K562 (cell line): ENCODE data around the gene IRF4. TPM values are rescaled to one million over a fixed set of nuclear protein-coding genes. Genes with fewer than 3 reads are reported as not detected.

Experiments
- ATAC-seq: fragments of 200-7000 bp; cut with Tn5 transposase; 3 replicates; pipeline ENCODE4 v1.9.1; 2020; ENCODE audit warnings: moderate library complexity
- BruUV-seq: library from RNA; stranded (reverse); fragments of 400-500 nt; replicated peaks from 2 replicates; lab custom pipeline; 2021; lab: Mats Ljungman, UMichigan
- CTCF ChIA-PET: fragments of 300-600 bp; formaldehyde crosslinking; extraction: SDS; loops from one replicate; lab custom pipeline; 2021; ENCODE audit warnings: low intra/inter-chr PET ratio; lab: Yijun Ruan, JAX
- POLR2A ChIA-PET: fragments of 300-600, 350-650 bp; sonication (Branson Sonifier 250); formaldehyde crosslinking; extraction: SDS; loops from one replicate; lab custom pipeline; 2021; ENCODE audit warnings: antibody characterized with exemption, inconsistent platforms; lab: Yijun Ruan, JAX
- DNase-seq, 4 experiments: peaks; one replicate each; pipeline versions ENCODE4 v3.0.0 to v3.0.0-alpha.2; 2011 to 2018; ENCODE audit warnings: low spot score in 3 of 4, mixed read lengths in 3 of 4; ENCODE audit errors: extremely low read depth in 1 of 4
- FAIRE-seq: peaks from 2 replicates; lab custom pipeline; 2011; peaks lifted over from hg19 to GRCh38; lab: Jason Lieb, UNC
- H2AFZ ChIP-seq: 2 replicates; pipeline ENCODE4 v1.6.0; 2011; ENCODE audit warnings: low read depth, low read length, control low read depth, inconsistent platforms
- H3K27ac ChIP-seq: fragments of 200-600 bp; 3 replicates; pipeline ENCODE4 v1.8.0; 2011; ENCODE audit warnings: low read depth, mild to moderate bottlenecking, control low read depth, inconsistent platforms, low read length, moderate library complexity, mixed read lengths; ENCODE audit errors: extremely low read depth
- H3K27me3 ChIP-seq, 2 experiments: fragments of 300-600 bp in 1 of 2; 2 replicates in 1 of 2; 3 replicates in 1 of 2; pipeline versions ENCODE4 v1.6.0 to v1.8.0; 2011; ENCODE audit warnings: inconsistent platforms in 2 of 2, low read length in 2 of 2, mild to moderate bottlenecking in 1 of 2, mixed read lengths in 1 of 2, moderate library complexity in 1 of 2; ENCODE audit not compliant: control insufficient read depth in 2 of 2, insufficient read depth in 2 of 2
- H3K36me3 ChIP-seq: fragments of 300-600 bp; 3 replicates; pipeline ENCODE4 v1.8.0; 2011; ENCODE audit warnings: mild to moderate bottlenecking, low read length, inconsistent platforms; ENCODE audit not compliant: control insufficient read depth, insufficient read depth
- H3K4me1 ChIP-seq, 2 experiments: fragments of 200-600 bp in 1 of 2; replicated peaks in 1 of 2; 2 replicates in 1 of 2; 3 replicates in 1 of 2; pipeline versions ENCODE4 v1.5.1 to v1.8.0; 2011; ENCODE audit warnings: inconsistent platforms in 2 of 2, low read length in 2 of 2, mild to moderate bottlenecking in 1 of 2, mixed read lengths in 1 of 2, moderate library complexity in 1 of 2; ENCODE audit not compliant: control insufficient read depth in 2 of 2, insufficient read depth in 2 of 2
- H3K4me2 ChIP-seq: 2 replicates; pipeline ENCODE4 v1.6.1; 2011; ENCODE audit warnings: low read length, control low read depth, inconsistent platforms, mixed read lengths; ENCODE audit not compliant: insufficient read depth
- H3K4me3 ChIP-seq: fragments of 200-600 bp; sonication (generic), shearing (Covaris generic); 2 replicates; pipeline ENCODE4 v1.5.1; 2016; ENCODE audit warnings: control low read depth, inconsistent platforms
- H3K79me2 ChIP-seq: fragments of 200-600 bp; 3 replicates; pipeline ENCODE4 v1.8.0; 2011; ENCODE audit warnings: low read length, inconsistent platforms; ENCODE audit not compliant: control insufficient read depth, insufficient read depth
- H3K9ac ChIP-seq, 2 experiments: 2 replicates each; pipeline versions ENCODE4 v1.6.0 to v1.6.1; 2011; ENCODE audit warnings: low read depth in 2 of 2, low read length in 2 of 2, control low read depth in 1 of 2, inconsistent platforms in 1 of 2, mild to moderate bottlenecking in 1 of 2, mixed read lengths in 1 of 2; ENCODE audit not compliant: insufficient read depth in 1 of 2
- H3K9me1 ChIP-seq: one replicate; pipeline ENCODE4 v1.6.0; 2011; ENCODE audit warnings: inconsistent platforms, mild to moderate bottlenecking, low read length, moderate library complexity; ENCODE audit not compliant: control insufficient read depth, insufficient read depth
- H3K9me3 ChIP-seq: replicated peaks from 2 replicates; pipeline ENCODE4 v1.5.1; 2011; ENCODE audit warnings: low read depth, low read length, inconsistent platforms; ENCODE audit not compliant: control insufficient read depth, insufficient read depth
- H4K20me1 ChIP-seq: replicated peaks from 2 replicates; pipeline ENCODE4 v1.6.1; 2011; ENCODE audit warnings: low read length, inconsistent platforms, mixed read lengths; ENCODE audit not compliant: control insufficient read depth, insufficient read depth
- CBFB ChIP-seq: sonication (generic); formaldehyde crosslinking; IDR thresholded peaks from 2 replicates; pipeline ENCODE4 v1.4.0; 2020; ENCODE audit warnings: mild to moderate bottlenecking, missing genetic modification reagents
- HDAC3 ChIP-seq: fragments of 450-650 bp; IDR thresholded peaks from 2 replicates; pipeline ENCODE4 v1.6.1; 2018; ENCODE audit warnings: borderline replicate concordance, mild to moderate bottlenecking, moderate library complexity; ENCODE audit not compliant: partially characterized antibody
- KAT2B ChIP-seq: IDR thresholded peaks from one replicate; pipeline ENCODE4 v1.6.1; 2012; ENCODE audit warnings: low read depth, mild to moderate bottlenecking, control low read depth, inconsistent platforms, low read length, moderate library complexity
- KLF13 ChIP-seq: fragments of 450-650 bp; IDR thresholded peaks from 2 replicates; pipeline ENCODE4 v1.6.1; 2016; ENCODE audit warnings: missing genetic modification characterization, low read depth, mild to moderate bottlenecking, missing compliant biosample characterization, moderate library complexity, borderline replicate concordance
- PCBP2 ChIP-seq: fragments of 200-400 bp; formaldehyde crosslinking; IDR thresholded peaks from 2 replicates; pipeline ENCODE4 v1.6.1; 2018; ENCODE audit warnings: low read length, low read depth, mild to moderate bottlenecking, moderate library complexity; ENCODE audit not compliant: poor library complexity, severe bottlenecking
- PREB ChIP-seq: sonication (generic); formaldehyde crosslinking; IDR thresholded peaks from 2 replicates; pipeline ENCODE4 v1.8.1; 2023; ENCODE audit warnings: mild to moderate bottlenecking, missing genetic modification reagents
- PTRF ChIP-seq: fragments of 450-650 bp; IDR thresholded peaks from 2 replicates; pipeline ENCODE4 v1.6.1; 2016; ENCODE audit warnings: mild to moderate bottlenecking, missing genetic modification characterization, missing compliant biosample characterization
- TAF9B ChIP-seq: fragments of 450-650 bp; IDR thresholded peaks from 2 replicates; pipeline ENCODE4 v1.6.1; 2018; ENCODE audit warnings: mild to moderate bottlenecking; ENCODE audit not compliant: partially characterized antibody
- ZBTB33 ChIP-seq: sonication (generic); formaldehyde crosslinking; IDR thresholded peaks from 2 replicates; pipeline ENCODE4 v1.8.1; 2023; ENCODE audit warnings: mild to moderate bottlenecking, missing genetic modification reagents
- ZNF140 ChIP-seq: fragments of 250-450 bp; sonication (Bioruptor Pico); IDR thresholded peaks from 2 replicates; pipeline ENCODE4 v1.8.0; 2021; ENCODE audit warnings: moderate library complexity, mild to moderate bottlenecking, inconsistent platforms
- ZNF253 ChIP-seq: fragments of 250-450 bp; sonication (Bioruptor Pico); conservative IDR thresholded peaks from 2 replicates; pipeline ENCODE4 v1.6.1; 2021; ENCODE audit warnings: mild to moderate bottlenecking
- WGBS: fragments of 100-300 bp; shearing (Covaris generic); methylation state at CpG from one replicate; pipeline ENCODE4 v1.1.6; 2016; ENCODE audit warnings: low coverage, mixed read lengths; ENCODE audit not compliant: insufficient coverage; ENCODE audit errors: missing lambda C conversion rate; 5-methylcytosine and 5-hydroxymethylcytosine counted together
- in situ Hi-C: fragments of 300-500 bp; cut with MboI; formaldehyde crosslinking; loops from 4 replicates; pipeline ENCODE4 v1.15.0; 2018; ENCODE audit warnings: inconsistent platforms, mixed read lengths
- intact Hi-C: fragments of 100-400 bp; cut with micrococcal nuclease; formaldehyde crosslinking; loops from 2 replicates; pipeline ENCODE4 v1.14.2; 2022
- polyA plus RNA-seq, 8 experiments: library from polyadenylated mRNA; depleted of rRNA in 4 of 8; stranded (reverse) in 5 of 8; unstranded in 3 of 8; fragments of >200 nt; fragmentation: Nextera tagmentation in 2 of 8; fragmentation: Illumina TruSeq in 1 of 8; extraction: Ambion mirVana in 2 of 8; extraction: Trizol in 1 of 8; gene quantifications; 2 replicates each; pipeline versions ENCODE4 v1.2.1 to v1.2.3, GENCODE V29; 2011 to 2014; ENCODE audit warnings: inconsistent platforms in 1 of 8, missing spikeins in 1 of 8
- total RNA-seq, 7 experiments: library from RNA; depleted of rRNA in 6 of 7; stranded (reverse); fragments of >200 nt in 6 of 7; fragmentation: Illumina TruSeq in 2 of 7; extraction: Trizol in 2 of 7; gene quantifications; 2 replicates each; pipeline versions ENCODE4 v1.2.1 to v1.2.3, GENCODE V29; 2011 to 2021; ENCODE audit warnings: low replicate concordance in 1 of 7

Gene IRF4
- total and polyA plus RNA-seq, 9 of the 15 experiments (the other 6 are each of a cell fraction or from before 2014, with no cell fraction given): 0.05 to 0.33 (median 0.09) TPM; not detected in 6

- Histone ChIP-seq H3K4me1 (peaks cover 20 to 43% of the 10 kb centered on the region in 2 experiments), H3K4me3 (no peak overlapping the region), H2AFZ (no peak overlapping the region), H3K9me1 (no peaks in the 10 kb centered on the region), H4K20me1 (peaks cover 10% of the 10 kb centered on the region; the same call in 1 of the 2 replicates), H3K9ac (no peak overlapping the region), H3K4me2 (no peak overlapping the region), H3K27me3 (peaks cover 0 to 12% of the 10 kb centered on the region in 2 experiments; a peak in 3 of 5 replicates), H3K27ac (no peak overlapping the region), H3K9me3 (no peaks in the 10 kb centered on the region), H3K36me3 (no peaks in the 10 kb centered on the region), H3K79me2 (no peaks in the 10 kb centered on the region)
- ChIA-PET CTCF (no interaction called here), POLR2A (interaction anchor here (1.2 to 3.7 kb wide), 2 partner anchors 8 to 22 kb away, joined by 3 to 19 read pairs; no protein-coding TSS in a partner anchor)
- ATAC-seq: no peak
- in situ Hi-C loops: no loop called here
- WGBS: 22% methylated on average over 8 of the region's 8 CpGs
- no peak for DNase-seq
- no peak for TF ChIP-seq CBFB (CRISPR knock-in tag)
- no peak for TF ChIP-seq PCBP2
- no peak for TF ChIP-seq KAT2B
- TF ChIP-seq PTRF: no peak
- TF ChIP-seq HDAC3: no peak
- no peak for TF ChIP-seq ZBTB33 (CRISPR knock-in tag)
- no peak for TF ChIP-seq TAF9B
- TF ChIP-seq ZNF253 (CRISPR knock-in tag): no peak
- no peak for TF ChIP-seq KLF13
- TF ChIP-seq PREB (CRISPR knock-in tag): no peak
- no peak for TF ChIP-seq ZNF140 (CRISPR knock-in tag)
- intact Hi-C loops: no loop called here
- BruUV-seq: no TSS peak
- no peak for FAIRE-seq
Observed at GRCh38 chr6:342832-343179, 48.7 kb upstream of the IRF4 start.
